ENCODE data around the gene VAMP2.

GRCh38 chr17:8131844-8132441, 30.8 kb downstream of the VAMP2 start:
- TF ChIP-seq CTCF (conservative IDR thresholded peaks at IDR 0.05; ENCODE audit: low read depth, low read length) (no peak), EZH2phosphoT487 (IDR thresholded peaks at IDR 0.05; ENCODE audit: borderline replicate concordance, low read length) (no peak), EZH2 (IDR thresholded peaks at IDR 0.05; ENCODE audit: low read length, unreplicated experiment) (no peak)

Data from PC-3 (cell line).